Stimulated activated CD8-positive, alpha-beta memory T cell treated with anti-CD3 and anti-CD28 coated beads, Interleukin-12 subunit alpha, Interleukin-12 subunit beta, amount 100 ng/mL, for 24 hours (primary cell): ENCODE data around the gene SDK1.

Source experiments
- DNase-seq: peaks from one replicate; pipeline ENCODE4 v3.0.0-alpha.2; 2020; ENCODE audit errors: extremely low read depth

The SDK1 gene

GRCh38 chr7:3300651-3301448, at the start of gene SDK1:
Gene SDK1, plus strand, starts transcription at chr7:3301252. Its CDS starts 335 bp downstream, at chr7:3301587.
- peak; percentile 75 for DNase-seq

GRCh38 chr7:3254718-3255117, 46.3 kb upstream of the SDK1 start:
- no peak for DNase-seq

GRCh38 chr7:3259711-3260400, 41.2 kb upstream of the SDK1 start:
- no peak for DNase-seq

- DNase-seq, result no peak
Observed at GRCh38 chr7:3260401-3260715, 40.7 kb upstream of the SDK1 start.

- no peak for DNase-seq
Observed at GRCh38 chr7:3264693-3265339, 36.2 kb upstream of the SDK1 start.

- no peak for DNase-seq
Observed at GRCh38 chr7:3265388-3265787, 35.7 kb upstream of the SDK1 start.

GRCh38 chr7:3266240-3266639, 34.8 kb upstream of the SDK1 start:
- DNase-seq, result no peak

GRCh38 chr7:3267966-3268690, 32.9 kb upstream of the SDK1 start:
- no peak for DNase-seq

- no peak for DNase-seq
Observed at GRCh38 chr7:3270362-3270761, 30.7 kb upstream of the SDK1 start.

- DNase-seq, result no peak
Observed at GRCh38 chr7:3271298-3271697, 29.8 kb upstream of the SDK1 start.

GRCh38 chr7:3272691-3273141, 28.3 kb upstream of the SDK1 start:
- no peak for DNase-seq

- DNase-seq, result no peak
Observed at GRCh38 chr7:3274131-3274530, 26.9 kb upstream of the SDK1 start.

GRCh38 chr7:3277604-3278572, 23.2 kb upstream of the SDK1 start:
- DNase-seq, result no peak

GRCh38 chr7:3279147-3279818, 21.8 kb upstream of the SDK1 start:
- DNase-seq, result no peak

GRCh38 chr7:3280445-3280844, 20.6 kb upstream of the SDK1 start:
- DNase-seq, result no peak

- DNase-seq, result no peak
Observed at GRCh38 chr7:3280946-3281656, 20.0 kb upstream of the SDK1 start.

GRCh38 chr7:3282457-3282856, 18.6 kb upstream of the SDK1 start:
- DNase-seq, result no peak

GRCh38 chr7:3283130-3283704, 17.8 kb upstream of the SDK1 start:
- no peak for DNase-seq

- DNase-seq, result no peak
Observed at GRCh38 chr7:3285652-3286051, 15.4 kb upstream of the SDK1 start.
